CMK (cell line): ENCODE data around the gene SORCS2.

Source experiments
- DNase-seq: peaks from one replicate; pipeline ENCODE4 v3.0.0-alpha.2; 2010; ENCODE audit warnings: low read depth

Gene SORCS2

DNA sequence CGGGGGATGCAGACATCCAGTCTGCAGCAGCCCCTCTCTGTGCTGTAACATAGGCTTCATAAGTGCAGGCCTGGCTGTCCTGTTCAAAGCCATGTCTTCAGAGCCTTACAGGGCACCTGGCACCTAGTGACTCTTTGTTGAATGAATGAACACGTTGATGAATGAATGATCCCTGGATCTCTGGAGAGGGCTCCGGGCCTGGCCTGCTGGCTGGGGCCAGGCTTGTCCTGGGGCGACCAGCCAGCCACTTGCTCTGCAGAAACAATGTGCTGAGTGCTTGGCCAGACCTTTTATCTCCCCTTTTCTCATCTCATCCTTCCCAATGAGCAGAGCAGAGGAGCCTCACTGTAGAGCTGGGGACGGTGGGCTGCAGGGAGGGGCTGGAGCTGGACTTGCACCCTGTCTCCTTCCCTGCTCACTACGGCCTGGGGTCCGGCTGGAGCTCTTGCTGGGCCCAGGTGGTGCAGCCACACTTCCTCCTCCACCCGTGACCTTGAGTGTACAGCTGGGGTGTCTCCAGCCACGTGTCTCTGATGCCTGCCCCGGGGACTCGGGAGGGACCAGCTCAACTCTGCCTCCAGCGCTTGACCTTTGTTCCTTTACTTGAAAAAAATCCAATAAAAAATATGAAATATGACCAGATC, 164.5 kb downstream of the SORCS2 start:
- no peak for DNase-seq

DNA sequence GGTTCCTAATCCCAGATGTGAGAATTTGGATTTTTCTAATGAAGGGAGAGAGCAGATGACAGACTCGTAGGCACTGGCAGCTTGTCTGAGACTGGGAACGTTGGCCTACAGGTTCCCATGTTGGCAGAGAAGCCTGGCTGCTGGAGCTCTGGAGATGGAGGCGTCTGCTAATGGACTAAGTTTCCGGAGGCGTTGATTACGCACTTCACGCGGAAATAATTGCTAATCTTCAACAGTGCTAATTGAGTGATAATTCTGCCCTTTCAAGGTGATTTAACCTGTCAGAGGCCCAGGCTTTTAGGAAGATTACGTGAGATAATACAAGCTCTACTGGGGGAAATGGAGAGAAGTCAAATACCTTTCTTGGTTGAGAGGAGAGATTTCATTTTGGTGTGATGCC, 165.0 kb downstream of the SORCS2 start:
- DNase-seq, result no peak

DNA sequence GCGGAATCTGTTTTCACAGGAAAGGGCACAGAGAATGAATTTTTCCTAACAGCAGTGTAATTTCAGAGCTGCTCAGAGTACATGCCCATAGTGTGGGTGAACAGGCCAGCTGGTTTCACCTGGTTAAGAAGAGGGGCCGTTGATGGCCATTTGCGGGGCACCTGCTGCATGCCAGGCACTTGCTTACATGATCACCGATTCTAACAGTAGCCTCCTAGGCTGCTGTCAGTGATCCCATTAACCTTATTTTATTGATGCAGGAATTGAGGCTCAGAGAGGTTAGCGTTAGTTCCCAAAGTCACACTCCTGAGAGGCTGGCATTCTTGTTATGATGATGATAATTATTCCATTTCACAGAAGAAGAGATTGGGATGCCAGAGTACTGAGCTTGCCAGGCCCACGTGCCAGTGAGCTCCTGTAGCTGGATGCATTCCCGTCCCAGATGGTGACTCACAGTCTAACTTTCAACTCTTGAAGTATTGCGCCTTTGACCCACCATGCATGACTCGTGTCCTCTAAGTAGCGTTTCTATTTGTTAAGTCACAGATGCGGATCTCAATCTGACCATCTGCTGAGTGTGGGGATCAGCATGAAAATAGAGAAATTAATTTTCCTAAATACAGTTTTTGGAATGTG, 165.9 kb downstream of the SORCS2 start:
- DNase-seq, result no peak

DNA sequence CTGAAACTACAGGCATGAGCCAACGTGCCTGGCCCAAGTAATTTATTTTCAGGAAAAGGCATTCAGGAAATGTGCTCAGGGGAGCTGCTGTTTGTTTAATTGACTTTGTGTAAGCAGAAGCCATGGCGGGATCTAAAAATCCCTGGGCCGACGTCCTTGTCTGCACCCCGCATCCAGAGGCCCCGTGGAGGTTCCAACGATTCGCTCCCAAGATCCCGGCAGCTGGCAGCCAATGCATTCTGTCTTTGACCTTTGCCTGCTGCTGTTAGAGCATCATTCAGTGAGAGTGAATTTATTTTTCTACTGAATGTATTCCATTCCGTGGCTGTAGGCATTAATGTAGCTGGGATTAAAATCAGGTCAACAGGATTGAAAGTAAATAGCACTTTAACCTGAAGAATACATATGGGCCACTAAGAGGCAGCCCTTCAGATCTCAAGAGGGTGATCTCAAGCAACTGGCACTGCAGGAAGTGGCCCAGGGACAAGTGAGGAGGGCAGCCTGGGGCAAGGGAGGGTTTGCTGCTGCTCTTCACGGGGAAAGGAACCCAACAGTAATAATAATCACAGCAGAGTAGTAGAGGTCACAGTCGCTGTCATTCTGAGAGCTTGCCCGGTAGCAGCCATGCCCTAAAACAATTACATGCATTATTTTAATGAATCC, 167.2 kb downstream of the SORCS2 start:
- no peak for DNase-seq

DNA sequence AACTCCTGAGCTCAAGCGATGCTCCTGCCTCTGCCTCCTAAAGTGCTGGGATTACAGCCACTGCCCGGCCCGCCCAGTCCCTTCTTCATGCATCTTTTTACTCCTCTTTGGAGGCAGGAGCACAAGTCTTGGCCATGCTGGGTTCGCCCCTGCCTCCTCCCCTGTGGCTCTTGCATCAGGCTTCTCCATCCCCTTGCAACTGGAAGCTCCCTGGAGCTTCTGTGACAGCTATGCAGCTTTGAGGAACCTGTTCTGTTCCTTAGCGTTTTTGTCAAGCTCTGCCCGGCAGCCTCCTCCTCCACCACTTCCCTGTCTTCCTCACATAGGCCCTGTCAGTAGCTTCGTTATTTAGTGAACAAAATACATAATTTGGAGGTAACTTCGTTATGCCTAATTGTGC, 168.5 kb downstream of the SORCS2 start:
- DNase-seq, result no peak

DNA sequence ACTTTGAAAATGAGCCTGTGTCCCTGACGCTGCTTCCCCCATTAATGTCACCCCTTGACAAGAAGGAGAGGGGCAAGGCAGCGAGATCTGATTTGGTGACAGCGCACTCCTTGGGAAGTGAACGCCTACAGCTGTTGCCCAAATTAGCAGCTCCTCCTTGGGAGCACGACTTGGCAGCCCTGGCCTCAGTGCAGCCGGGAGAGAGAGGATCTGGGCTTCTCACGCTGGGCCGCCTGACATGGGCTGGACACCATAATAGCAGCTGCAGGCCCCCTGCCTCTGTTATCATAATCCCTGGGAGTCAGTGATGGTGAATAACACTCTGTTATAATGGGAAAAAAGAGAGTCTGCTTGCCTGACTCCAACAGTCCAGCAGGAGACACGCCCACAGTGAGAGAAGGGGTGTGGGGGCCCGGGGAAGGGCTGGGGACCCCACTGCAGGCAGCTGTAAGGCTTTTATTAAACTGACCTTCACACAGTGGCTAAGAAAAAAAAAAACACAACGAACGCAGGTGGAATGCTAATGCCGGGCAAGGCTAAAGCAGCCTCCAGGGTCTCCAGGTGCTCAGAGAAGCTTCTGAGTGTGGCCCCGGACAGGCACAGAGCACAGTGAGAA, 169.1 kb downstream of the SORCS2 start:
- DNase-seq, result no peak

DNA sequence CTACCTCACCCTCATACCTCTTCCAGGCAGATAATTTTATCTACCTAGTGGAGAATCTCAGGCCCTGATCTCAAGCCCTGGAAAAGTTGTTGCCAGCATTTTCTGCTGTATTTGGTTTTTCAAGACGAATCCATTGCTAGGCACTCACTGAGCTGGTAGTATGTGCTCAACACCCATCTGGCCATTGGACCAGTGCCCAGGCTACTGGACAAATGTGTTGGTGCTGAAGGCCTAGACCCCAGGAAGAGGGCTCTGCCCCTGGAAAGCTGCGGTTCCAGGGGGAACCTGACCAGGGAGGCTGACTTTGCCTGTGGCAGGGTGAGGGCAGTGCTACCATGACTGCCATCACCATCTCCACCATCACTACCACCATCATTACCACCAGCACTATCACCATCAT, 170.0 kb downstream of the SORCS2 start:
- DNase-seq, result no peak

DNA sequence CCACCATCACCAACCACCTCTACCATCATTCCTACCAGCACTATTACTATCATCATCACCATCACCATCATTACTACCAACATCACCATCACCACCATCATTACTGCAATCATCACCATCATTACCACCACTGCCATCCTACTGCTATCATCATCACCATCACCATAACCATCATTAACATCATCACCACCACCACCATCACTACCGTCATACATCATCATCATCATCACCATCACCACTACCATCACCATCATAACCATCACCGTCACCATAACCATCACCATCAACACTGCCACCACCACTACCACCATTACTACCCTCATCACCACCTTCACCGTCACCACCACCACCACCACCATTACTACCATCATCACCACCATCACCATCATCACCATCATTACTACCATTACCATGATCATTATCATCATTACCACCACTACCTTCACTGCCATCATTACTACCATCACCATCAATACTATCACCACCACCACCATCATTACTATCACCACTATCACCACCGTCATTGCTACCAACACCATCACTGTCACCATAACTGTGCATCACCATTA, 170.6 kb downstream of the SORCS2 start:
- DNase-seq, result no peak

DNA sequence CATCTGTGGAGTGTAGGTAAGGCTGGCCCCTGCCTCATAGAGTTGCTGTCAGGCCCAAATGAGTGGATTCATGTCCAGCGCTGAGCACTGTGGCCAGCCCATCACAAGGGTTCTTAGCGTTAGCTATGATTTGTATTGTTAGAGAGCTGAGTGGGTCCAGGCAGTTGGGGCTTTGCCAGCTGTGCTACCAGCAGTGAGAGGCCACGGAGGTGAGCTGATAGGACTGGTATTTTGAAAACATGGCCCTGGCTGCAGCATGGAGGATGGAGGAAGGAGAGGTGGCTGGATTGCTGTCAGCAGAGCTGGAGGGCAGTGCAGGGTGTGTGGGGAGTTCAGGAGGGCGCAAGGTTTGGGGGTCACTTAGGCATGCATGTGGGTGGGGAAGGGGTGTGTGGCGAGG, 172.6 kb downstream of the SORCS2 start:
- DNase-seq, result no peak

DNA sequence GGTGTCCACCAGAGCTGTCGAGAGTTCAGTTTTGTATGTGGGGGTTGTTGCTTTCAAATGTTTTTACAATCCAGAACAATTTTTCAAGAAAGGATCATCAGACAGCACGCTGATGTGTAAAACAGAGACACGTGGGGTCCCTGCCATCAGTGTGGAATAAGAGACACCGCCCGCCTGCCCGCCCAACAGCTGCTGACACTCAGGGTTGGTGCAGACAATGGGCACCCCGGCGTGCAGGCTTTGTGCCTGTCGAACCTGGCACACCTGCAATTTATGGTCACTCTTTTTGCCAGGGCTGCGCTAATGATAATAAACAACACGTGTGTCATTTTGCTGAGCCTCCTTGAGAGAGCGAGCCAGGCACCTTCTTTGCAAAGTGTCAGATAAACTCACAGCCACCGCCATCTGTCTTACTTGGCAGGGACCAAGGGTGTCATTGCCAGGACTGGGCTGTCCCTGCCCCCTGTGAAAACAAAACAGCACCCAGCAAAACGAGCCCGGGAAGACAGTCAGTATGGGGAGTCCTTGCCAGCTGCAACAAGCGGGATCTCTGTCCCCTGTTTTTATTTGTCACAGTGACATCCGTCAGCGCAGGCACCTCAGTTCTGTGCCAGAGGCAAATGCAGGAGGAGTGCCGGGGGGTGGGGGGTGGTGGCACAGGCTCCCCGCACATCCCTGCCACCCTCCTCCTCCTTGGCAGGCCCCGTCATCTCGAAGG, 173.3 kb downstream of the SORCS2 start:
- no peak for DNase-seq

DNA sequence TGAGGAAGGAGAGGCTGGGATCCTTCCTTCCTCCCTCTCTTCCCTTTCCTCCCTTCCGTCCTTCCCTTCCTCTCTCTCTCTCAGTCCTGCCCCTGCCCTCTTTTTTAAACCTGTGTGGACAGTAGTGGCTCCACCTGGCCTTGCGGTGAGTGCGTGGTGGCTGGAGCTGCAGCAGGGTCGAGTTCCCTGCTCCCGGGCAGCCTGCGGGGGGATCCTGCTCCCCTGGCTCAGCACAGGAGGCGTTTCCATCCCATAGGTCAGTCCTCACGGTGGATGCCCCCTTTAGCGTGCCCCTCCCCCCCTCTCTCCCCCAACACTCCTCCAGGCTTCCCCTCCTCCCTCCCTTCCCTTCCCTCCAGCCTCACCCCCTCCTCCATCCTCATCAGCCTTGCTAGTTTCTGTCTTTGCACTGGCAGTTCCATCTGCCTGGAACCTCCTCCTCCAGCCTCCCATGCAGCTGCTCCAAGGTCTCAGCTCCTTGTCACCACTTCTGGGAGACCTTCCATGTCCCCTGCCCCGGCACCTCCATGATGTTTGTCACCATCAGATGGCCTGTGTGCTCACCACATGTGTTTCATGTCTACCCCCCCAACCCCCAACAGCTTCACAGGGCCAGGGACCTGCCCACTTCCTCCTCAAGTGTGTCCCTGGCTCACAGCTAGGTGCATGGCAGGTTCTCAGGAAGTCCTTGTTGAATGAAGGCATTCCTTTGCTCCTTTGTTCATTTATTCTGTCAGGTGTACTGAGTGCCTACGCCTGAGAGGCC, 174.0 kb downstream of the SORCS2 start:
- no peak for DNase-seq

DNA sequence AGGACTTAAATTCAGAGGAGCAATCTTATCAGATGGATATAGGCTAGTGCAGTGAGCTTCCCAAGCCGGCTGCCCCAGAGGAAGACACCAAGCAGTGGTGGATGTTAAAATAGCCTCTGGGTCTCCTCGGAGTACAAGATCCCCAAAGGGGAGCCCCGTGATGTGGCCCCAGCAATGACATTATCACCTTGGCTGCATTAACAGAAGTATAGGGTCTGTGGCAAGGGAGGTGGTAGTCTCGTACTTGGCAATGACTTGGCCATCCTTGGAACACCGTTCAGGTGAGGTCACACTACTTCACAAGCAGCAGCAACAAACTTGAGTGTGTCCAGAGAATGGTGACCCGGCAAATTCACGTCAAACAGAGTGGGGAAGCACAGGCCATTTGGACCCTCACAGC, 174.6 kb downstream of the SORCS2 start:
- no peak for DNase-seq

DNA sequence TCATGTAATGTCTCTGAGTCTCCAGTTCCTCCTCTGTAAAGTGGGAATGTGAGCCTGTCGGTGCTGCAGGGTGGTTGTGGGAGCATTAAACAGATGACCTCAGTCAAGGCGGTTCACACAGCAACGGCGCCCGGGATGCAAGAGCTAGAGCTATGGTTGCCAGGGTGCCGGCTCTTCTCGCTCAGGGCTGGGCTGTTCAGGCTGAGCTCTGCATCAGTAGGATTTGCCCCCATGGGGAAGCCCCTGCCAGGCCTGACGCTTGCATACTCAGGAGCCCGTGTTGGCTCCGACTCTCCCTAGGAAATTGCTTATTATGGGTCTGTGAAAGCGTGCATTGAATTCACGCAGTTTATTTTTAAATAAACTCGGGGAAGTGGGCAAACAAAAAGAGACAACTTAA, 175.1 kb downstream of the SORCS2 start:
- DNase-seq, result no peak

DNA sequence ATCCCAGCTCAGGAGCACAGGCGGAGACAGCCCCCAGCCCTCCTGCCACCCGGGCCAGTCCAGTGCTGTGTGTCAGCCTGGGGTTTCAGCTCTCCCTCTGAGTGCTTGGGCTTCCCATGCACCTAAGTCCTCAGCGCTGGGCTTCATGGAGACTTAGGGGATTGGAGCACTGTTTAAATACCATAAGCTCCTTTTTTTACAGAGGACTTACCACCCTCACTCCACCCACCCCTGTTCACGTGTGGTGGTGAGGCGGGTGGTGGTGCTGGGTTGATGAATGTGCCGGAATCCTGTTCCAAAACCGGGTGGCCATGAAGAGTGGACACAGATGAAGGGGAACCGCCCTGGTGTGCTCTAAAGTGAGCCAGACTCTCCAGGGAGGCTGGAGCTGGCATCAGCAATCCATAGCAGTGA, 175.5 kb downstream of the SORCS2 start:
- no peak for DNase-seq

DNA sequence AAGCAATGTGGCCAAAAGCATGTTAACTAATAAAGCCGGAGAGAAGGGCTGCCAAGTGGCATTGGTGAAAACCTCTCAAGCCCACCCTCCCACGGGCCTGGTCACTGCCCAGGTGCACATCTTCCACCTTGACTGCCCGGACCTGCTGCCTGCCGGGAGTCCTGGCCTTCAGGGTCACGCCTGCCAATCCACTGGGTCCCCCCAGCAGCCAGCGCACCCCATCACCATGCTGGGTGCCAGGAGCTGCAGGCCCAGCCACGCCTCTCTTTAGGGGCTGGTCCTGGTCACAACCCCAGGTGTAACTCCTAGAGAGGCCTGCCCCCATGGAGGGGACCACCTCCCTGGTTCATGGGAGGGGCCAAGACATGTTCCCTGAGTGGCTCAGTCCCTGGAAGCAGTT, 176.0 kb downstream of the SORCS2 start:
- no peak for DNase-seq

DNA sequence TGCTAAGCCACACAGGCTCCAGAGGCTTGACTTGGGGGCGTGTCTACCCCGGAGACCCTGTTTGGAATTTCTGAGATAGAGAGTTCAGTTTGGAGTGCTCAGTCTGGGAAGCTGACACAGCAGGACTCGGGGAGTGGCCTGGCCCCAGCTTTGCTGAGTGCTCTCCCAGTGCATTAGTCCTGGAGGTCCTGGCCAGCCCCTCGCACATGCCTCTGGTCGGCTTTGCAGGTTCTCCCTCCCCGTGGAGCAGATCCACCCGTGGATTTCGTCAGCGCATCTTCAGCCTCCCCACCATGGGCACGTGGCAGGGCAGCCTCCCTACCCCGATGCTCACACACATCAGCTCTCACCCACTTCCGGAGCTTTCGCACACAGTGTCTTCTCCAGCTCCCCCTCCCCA, 177.2 kb downstream of the SORCS2 start:
- DNase-seq, result no peak

DNA sequence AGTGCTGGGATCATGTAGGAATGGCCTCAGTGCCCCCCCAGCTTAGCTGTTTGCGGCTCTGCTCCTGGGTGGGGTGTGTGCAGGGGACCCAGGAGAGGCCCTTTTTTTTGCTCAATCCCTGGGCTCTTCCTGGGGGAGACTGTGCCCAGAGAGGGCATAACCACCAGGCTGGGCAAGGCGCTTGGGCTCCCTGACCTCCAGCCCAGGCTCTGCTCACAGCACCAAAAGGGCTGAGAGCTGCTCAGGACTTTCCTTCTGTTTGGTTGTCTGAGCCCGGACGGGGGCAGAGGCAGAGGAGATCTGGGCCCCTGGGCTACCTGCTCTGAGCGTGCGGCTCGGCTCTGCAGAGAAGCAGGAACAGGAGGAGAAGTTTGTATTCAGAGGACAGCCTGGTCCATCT, 177.7 kb downstream of the SORCS2 start:
- no peak for DNase-seq

DNA sequence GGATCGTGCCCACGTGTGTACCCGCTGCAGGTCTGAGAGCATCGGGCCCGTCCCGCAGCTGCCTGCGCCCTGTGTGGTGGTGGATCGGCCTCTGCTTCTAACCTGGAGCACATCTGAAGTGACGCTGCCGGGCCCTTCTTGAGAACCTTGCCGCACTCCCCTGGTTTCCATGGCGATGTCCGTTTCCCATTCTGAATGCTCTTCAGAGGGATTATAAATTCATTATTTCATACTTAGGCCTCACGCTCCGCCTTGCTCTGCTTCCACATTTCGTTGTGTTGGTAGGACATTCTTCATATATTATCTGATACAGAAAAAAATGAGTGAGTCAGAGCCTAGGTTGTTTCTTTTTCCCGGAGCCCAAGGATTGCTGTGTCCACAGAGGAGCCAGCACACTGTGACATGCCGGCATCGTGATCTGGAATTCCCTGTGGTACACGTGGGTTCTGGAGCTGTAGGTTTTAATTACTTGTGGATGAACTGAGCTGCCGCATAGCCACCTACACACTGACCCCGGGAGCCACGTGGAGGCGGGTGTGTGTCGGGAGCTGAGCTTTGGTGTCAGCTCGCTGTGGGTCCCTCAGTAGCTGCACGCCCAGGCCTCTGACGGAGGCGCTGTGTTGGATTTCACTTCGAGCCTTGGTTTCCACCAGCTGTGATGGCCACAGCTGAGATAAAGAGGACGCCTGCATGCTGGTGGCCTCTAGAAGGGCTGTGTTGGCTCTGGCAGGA, 179.0 kb downstream of the SORCS2 start:
- no peak for DNase-seq

DNA sequence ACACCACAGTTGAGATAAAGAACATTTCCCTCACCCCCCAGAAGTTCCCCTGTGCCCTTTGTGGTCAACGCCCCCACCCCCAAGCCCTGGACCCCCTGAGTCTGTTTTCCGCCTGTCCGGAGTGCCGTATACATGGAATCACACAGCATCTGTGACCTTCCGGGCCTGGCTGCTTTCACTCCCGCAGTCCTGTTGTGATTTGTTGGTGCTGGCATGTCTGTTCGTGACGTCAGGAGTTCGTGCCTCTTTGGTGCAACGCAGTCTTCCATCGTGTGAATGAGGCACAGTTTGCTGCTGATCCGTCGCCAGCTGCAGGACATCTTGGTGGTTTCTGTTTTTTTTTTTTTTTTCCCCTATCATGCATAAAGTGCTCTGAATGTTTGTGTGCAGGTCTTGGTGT, 180.3 kb downstream of the SORCS2 start:
- no peak for DNase-seq

DNA sequence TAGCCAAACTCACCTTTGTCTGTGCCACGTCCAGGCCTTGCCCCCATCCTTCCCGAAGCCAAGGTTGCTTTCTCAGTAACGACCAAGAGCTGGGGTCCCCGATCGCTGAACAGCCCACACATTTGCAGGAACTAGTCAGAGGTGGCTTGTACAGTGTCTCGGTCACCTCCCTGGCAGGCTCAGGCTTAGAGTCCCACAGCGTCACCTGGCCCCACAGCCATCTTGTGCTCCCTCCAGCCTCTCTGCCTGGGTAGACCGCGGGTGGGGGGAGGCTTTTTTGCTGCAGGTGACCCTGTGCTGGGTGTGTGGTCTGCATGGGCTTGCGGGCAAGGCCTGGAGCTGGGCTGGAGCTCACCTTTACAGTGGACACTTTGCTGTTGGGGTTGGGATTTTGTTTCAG, 182.2 kb downstream of the SORCS2 start:
- no peak for DNase-seq

DNA sequence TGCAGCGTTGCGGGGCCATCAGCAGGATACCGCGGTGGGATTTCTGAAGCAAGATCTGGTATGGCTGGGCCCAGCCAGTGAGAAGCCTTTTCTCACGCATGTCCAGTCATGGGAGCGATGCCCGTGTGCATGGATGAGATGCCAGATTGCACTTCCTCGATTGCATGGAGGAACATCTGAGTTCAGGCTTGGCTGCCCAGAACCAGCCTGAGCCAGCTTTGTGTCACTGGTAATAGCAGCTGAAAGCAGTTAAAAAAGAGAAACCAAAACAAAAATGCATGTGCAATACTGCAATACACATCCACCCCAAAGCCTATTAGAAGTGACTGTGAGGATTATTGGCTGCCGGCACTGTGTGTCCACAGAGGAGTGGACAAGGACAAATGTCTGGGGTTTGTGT, 183.1 kb downstream of the SORCS2 start:
- DNase-seq, result no peak
